Spinal cord (tissue), 10 donors: ENCODE data around the gene CCT6A. TPM values are rescaled to one million over a fixed set of nuclear protein-coding genes. Genes with fewer than 3 reads are reported as not detected.
"Not testable (repeated sequence)": the region's sequence is repeated elsewhere in the genome, so short reads cannot be mapped to it uniquely, and the experiment has no call there.

Experiments used
- DNase-seq, 6 donors: peaks; one replicate each; pipeline versions ENCODE4 v3.0.0 to v3.0.0-alpha.2; 2013 to 2015; ENCODE audit warnings: low spot score in 6 of 6, low read depth in 4 of 6
- H3K27ac ChIP-seq: one replicate; pipeline ENCODE4 v1.5.1; 2013; ENCODE audit warnings: low read depth, low read length, control low read depth
- H3K27me3 ChIP-seq: one replicate; pipeline ENCODE4 v1.6.1; 2013; ENCODE audit warnings: low read length; ENCODE audit not compliant: control insufficient read depth, insufficient read depth
- H3K36me3 ChIP-seq: one replicate; pipeline ENCODE4 v1.6.1; 2013; ENCODE audit warnings: low read length; ENCODE audit not compliant: control insufficient read depth, insufficient read depth
- H3K4me1 ChIP-seq: one replicate; pipeline ENCODE4 v1.6.1; 2013; ENCODE audit warnings: low read length; ENCODE audit not compliant: control insufficient read depth, insufficient read depth
- H3K4me3 ChIP-seq: one replicate; pipeline ENCODE4 v1.5.1; 2013; ENCODE audit warnings: low read depth, low read length, control low read depth
- H3K9me3 ChIP-seq: one replicate; pipeline ENCODE4 v1.6.1; 2013; ENCODE audit warnings: low read length; ENCODE audit not compliant: control insufficient read depth, insufficient read depth
- WGBS: methylation state at CpG from one replicate; pipeline ENCODE4 v1.1.5; 2013; ENCODE audit warnings: missing lambda C conversion rate; ENCODE audit not compliant: insufficient coverage; 5-methylcytosine and 5-hydroxymethylcytosine counted together
- long read RNA-seq, 4 donors: transcript quantifications; one replicate each; lab custom pipeline, GENCODE V29; 2026
- polyA plus RNA-seq, 2 donors: library from polyadenylated mRNA; unstranded; fragments of 120-200 nt; gene quantifications; one replicate each; pipeline ENCODE4 v1.2.1, GENCODE V29; 2013; ENCODE audit not compliant: insufficient read length in 2 of 2
- total RNA-seq, 2 donors: library from RNA; depleted of rRNA in 1 of 2; stranded (reverse); fragments of 120-200 nt in 1 of 2; fragments of >200 nt in 1 of 2; gene quantifications; one replicate each; pipeline versions ENCODE4 v1.2.3 to v1.2.4, GENCODE V29; 2013 to 2014
- donor health status: healthy.

Gene CCT6A, protein sequence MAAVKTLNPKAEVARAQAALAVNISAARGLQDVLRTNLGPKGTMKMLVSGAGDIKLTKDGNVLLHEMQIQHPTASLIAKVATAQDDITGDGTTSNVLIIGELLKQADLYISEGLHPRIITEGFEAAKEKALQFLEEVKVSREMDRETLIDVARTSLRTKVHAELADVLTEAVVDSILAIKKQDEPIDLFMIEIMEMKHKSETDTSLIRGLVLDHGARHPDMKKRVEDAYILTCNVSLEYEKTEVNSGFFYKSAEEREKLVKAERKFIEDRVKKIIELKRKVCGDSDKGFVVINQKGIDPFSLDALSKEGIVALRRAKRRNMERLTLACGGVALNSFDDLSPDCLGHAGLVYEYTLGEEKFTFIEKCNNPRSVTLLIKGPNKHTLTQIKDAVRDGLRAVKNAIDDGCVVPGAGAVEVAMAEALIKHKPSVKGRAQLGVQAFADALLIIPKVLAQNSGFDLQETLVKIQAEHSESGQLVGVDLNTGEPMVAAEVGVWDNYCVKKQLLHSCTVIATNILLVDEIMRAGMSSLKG
- total RNA-seq (100 to 1,000 TPM; 118 to 138 TPM), polyA plus RNA-seq (100 to 1,000 TPM; 167 to 193 TPM)
- long read RNA-seq, donor 1, transcript CCT6A-209 (3 exons, 411 nt), result minor isoform, 5 of 116 reads
- long read RNA-seq, donor 1, transcript CCT6A-204 (2 exons, 745 nt), result minor isoform, 13 of 116 reads
- long read RNA-seq, donor 1, transcript CCT6A-201 (14 exons, 2,719 nt), result major isoform, 44 of 116 reads
- long read RNA-seq, donor 1, partial matches to known transcripts, result 54 of 116 reads
- long read RNA-seq, donor 1, other reads (novel, unspliced or antisense), result 0 of 116 reads
- long read RNA-seq, donor 2, transcript CCT6A-201 (14 exons, 2,719 nt), result major isoform, 16 of 41 reads
- long read RNA-seq, donor 2, partial matches to known transcripts, result 23 of 41 reads
- long read RNA-seq, donor 2, other reads (novel, unspliced or antisense), result 0 of 41 reads
- long read RNA-seq, donor 3, transcript CCT6A-201 (14 exons, 2,719 nt), result major isoform, 18 of 46 reads
- long read RNA-seq, donor 3, partial matches to known transcripts, result 27 of 46 reads
- long read RNA-seq, donor 3, other reads (novel, unspliced or antisense), result 0 of 46 reads
- long read RNA-seq, donor 4, transcript CCT6A-204 (2 exons, 745 nt), result minor isoform, 10 of 131 reads
- long read RNA-seq, donor 4, transcript CCT6A-201 (14 exons, 2,719 nt), result major isoform, 23 of 131 reads
- long read RNA-seq, donor 4, partial matches to known transcripts, result 94 of 131 reads
- long read RNA-seq, donor 4, other reads (novel, unspliced or antisense), result 0 of 131 reads

DNA sequence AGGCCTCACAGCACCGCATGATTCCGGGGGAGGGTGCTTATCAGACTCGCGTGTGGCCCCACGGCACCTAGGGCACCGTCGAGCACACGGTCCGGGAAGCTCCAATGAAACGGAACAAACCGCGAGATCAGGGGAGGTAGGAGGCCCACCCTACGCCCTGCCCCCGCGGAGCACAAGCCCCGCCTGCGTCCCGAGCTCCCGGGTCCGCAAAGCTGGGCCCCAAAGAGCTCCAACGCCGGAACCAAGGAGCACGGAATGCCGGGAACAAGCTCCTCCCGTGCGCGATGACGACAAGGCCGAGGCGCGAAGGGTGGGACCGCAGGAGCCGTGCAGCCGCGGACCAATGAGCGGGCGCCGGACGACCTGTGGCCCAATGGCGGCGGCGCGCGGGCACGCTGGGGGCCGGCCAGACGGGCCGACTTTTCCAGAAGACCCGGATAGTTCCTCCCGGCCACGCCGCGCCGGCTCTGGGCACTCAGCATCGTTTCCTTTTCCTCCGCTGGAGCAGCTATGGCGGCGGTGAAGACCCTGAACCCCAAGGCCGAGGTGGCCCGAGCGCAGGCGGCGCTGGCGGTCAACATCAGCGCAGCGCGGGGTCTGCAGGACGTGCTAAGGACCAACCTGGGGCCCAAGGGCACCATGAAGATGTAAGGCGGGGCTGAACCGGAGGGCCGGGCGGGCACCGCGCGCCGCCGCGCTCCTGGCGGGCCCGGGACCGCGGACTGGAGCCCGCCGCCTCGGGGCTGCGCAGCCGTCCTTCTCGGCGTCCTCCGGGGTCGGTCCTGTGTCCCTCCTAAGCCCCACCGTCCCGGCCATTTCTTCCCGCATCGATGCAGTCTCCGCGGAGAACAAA, at the start of gene CCT6A, which contains the start of gene PSPH:
CCT6A (plus strand) TSS at position 427 of the 853 bp plus-strand sequence; CDS start at position 511, 84 bp downstream.
PSPH (minus strand) TSS at position 106 of the 853 bp plus-strand sequence. CDS start 30,232 bp downstream, outside the sequence.
- peaks cover 17% of the 10 kb centered on the region for H3K36me3 ChIP-seq
- peak within 1 kb of the TSS; percentile 94 for H3K27ac ChIP-seq
- H3K4me3 ChIP-seq, result peak within 1 kb of the TSS; percentile 89
- H3K27me3 ChIP-seq, result no peaks in the 10 kb centered on the region
- peak; percentile 91 to 99 (median 96) for DNase-seq
- WGBS, result under 1% methylated on average over 97 of the region's 97 CpGs
- peaks cover 15% of the 10 kb centered on the region for H3K4me1 ChIP-seq
- H3K9me3 ChIP-seq, result no peaks in the 10 kb centered on the region

DNA sequence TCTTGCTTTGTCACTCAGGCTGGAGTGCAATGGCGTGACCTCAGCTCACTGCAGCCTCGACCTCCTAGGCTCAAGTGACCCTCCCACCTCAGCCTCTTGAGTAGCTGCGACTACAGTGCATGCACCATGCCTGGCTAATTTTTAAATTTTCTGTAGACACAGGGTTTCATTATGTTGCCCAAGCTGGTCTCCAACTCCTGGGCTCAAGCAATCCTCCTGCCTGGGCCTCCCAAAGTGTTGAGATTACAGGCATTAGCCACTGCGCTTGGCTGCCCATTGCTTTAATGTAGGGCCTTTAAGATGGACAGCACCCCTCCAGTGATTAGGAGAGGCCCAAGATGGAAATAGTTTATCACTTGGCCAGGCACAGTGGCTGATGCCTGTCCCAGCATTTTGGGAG, 47.8 kb upstream of the CCT6A start:
- Histone ChIP-seq H3K27ac (no peak overlapping the region), H3K36me3 (peaks cover 5% of the 10 kb centered on the region), H3K4me1 (peaks cover 18% of the 10 kb centered on the region), H3K27me3 (no peaks in the 10 kb centered on the region), H3K4me3 (no peak overlapping the region), H3K9me3 (no peaks in the 10 kb centered on the region)
- 91% methylated on average over 3 of the region's 4 CpGs for WGBS
- no peak for DNase-seq

DNA sequence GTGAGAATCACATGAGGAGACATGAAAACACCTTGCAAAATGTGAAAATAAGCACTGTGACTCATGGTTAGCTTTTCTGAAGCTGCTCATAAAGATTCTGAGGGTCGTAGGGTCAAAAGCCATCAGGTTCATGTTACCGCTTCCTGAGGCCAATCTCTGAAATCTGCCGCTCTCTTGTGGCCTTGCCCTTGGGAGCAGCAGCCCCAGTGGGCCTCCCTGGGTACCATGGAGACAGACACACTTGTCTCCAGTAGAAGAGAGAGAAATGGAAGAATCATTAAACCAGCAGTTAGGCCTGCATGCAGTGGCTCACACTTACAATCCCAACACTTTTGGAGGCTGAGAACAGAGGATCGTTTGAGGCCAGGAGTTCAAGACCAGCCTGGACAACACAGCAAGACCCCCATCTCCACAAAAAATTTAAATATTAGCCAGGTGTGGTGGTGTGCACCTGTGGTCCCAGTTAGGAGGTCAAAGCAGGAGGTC, 44.4 kb upstream of the CCT6A start:
- H3K9me3 ChIP-seq, result no peaks in the 10 kb centered on the region
- WGBS, result 76% methylated on average over 3 of the region's 4 CpGs
- no peaks in the 10 kb centered on the region for H3K27me3 ChIP-seq
- peaks cover 2% of the 10 kb centered on the region for H3K36me3 ChIP-seq
- peak overlapping the region; percentile 71 for H3K27ac ChIP-seq
- DNase-seq, result no peak
- H3K4me1 ChIP-seq, result peaks cover 29% of the 10 kb centered on the region
- H3K4me3 ChIP-seq, result no peak overlapping the region

DNA sequence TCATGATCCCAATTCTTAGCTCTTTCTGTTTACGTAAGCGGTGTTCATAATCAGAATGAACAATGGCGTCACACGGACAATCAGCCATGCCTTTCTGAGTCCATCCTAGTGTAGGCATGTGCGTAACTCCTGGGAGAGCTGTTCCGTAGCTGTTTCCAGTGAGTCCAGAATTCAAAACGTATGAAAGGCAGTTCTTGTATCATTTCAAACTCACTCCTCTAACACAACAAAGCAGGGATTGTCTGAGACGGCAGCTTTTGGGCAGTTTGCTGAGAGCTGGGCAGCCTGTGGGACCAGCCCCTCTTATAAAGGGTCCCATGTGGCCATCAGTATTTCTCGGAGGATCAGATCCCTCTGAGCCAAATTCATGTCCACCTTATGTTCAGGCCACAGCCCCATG, 43.7 kb upstream of the CCT6A start:
- Histone ChIP-seq H3K27me3 (no peaks in the 10 kb centered on the region), H3K27ac (peak overlapping the region; percentile 71), H3K36me3 (peaks cover 6% of the 10 kb centered on the region), H3K9me3 (no peaks in the 10 kb centered on the region), H3K4me3 (no peak overlapping the region), H3K4me1 (peaks cover 29% of the 10 kb centered on the region)
- peak in 5 of 6 donors; percentile 4 to 56 (median 20) for DNase-seq
- WGBS, result 37% methylated on average over 9 of the region's 9 CpGs

DNA sequence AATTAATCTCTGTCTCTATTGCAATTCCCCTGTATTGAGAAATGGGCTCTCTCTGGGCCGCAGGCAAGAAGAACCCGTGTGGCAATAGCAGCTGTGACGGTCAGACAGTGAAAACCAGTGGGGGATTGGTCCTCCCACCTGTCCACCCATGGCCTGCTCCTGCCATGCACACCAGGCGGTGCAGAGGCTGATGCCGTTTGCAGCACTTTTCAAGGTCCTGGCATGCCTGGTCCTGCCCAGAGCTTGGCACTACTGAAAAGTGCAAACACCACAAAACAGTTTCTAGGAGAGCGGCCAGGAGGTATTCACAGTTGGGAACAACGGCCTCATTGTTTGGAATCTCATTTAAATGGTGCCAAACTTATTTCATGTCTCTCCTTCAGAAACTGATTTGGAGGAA, 41.9 kb upstream of the CCT6A start:
- Histone ChIP-seq H3K36me3 (peaks cover 11% of the 10 kb centered on the region), H3K27ac (peak overlapping the region; percentile 78), H3K4me3 (no peak overlapping the region), H3K4me1 (peaks cover 29% of the 10 kb centered on the region), H3K9me3 (no peaks in the 10 kb centered on the region), H3K27me3 (no peaks in the 10 kb centered on the region)
- DNase-seq, result peak in 4 of 6 donors; percentile 55 to 88 (median 70)
- 31% methylated on average over 7 of the region's 7 CpGs for WGBS

DNA sequence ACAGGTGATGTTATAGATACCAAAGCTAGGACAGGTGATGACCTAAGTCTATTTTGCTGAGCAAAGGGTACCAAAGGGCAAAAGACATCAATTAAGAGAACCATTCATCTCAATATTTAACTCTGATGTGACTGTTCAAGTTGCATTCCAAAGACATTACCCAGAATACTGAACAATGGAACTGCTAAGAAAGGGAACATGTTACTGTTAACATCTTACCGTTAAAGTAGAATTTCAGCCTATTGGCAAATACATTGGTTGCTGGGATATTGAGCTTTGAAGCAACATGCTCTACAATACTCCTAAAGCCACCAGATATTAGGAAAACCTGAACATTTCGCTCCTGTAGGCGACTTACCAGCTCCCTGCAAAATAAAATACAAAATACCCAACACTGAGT, 34.5 kb upstream of the CCT6A start:
- DNase-seq, H3K27ac ChIP-seq, H3K4me3 ChIP-seq, H3K9me3 ChIP-seq, H3K27me3 ChIP-seq, H3K4me1 ChIP-seq: not testable (repeated sequence)
- WGBS, result no CpG with 5 or more reads among the region's 3 CpGs
- peaks cover 43% of the 10 kb centered on the region for H3K36me3 ChIP-seq

DNA sequence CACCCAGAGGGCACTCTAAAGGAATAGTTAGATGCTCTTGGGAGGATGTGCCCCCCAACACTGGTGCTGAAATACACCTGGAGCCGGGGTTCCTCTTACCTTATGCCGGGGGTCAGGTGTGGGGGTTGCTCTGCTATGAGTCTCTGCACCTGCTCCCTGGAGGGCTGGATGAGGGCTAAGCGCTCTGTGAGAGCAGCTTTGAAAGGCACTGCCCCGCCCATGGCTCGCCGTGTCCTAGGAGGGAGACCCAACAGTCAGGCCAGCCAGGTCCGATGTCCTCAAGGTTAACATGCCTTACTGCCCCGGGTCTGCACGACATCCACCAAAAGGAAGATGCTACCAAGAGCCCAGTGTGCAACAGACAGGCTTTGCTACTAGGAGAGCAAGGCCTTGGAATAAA, 32.1 kb upstream of the CCT6A start:
- Histone ChIP-seq H3K9me3 (no peaks in the 10 kb centered on the region), H3K36me3 (peaks cover 46% of the 10 kb centered on the region), H3K4me3 (no peak overlapping the region), H3K27me3 (no peaks in the 10 kb centered on the region), H3K27ac (no peak overlapping the region), H3K4me1 (no peaks in the 10 kb centered on the region)
- 75% methylated on average over 9 of the region's 9 CpGs for WGBS
- no peak for DNase-seq

DNA sequence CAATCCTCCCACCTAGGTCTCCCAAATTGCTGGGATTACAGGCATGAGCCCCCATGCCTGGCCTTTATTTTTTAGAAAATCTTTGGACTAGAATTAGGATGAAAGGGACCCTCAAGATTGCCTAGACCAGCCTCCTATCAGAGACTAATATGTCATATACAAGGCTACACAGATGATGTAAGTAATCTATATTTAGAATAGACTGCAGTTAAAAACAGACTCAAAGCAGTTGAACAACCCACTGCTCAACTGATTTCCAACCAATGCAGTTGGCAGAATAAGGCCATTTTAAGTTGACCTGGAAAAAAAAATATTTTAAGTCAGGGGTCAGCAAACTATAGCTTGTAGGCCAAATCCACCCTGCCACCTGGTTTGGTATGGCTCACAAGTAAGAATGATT, 28.1 kb upstream of the CCT6A start:
- Histone ChIP-seq H3K4me1 (no peaks in the 10 kb centered on the region), H3K27me3 (no peaks in the 10 kb centered on the region)
- DNase-seq, result no peak

More for the DNA sequence above, 28.1 kb upstream of the CCT6A start:
- no peak overlapping the region for H3K4me3 ChIP-seq
- no peaks in the 10 kb centered on the region for H3K9me3 ChIP-seq
- peaks cover 54% of the 10 kb centered on the region for H3K36me3 ChIP-seq
- no peak overlapping the region for H3K27ac ChIP-seq
